Mesenteric fat pad (tissue), 1 donor: Measurements from ENCODE around the gene NOL4L. TPM values are rescaled to one million over a fixed set of nuclear protein-coding genes. Genes with fewer than 3 reads are reported as not detected.

Source experiments
- DNase-seq: peaks from one replicate; pipeline ENCODE4 v3.0.0-alpha.2; 2020; ENCODE audit warnings: low spot score
- total RNA-seq: library from RNA; stranded (reverse); fragmentation: NEBNext Ultra II Directional; extraction: Animal tissue kit (Norgen Biotek cat#: 25700); gene quantifications from one replicate; pipeline ENCODE4 v1.2.1, GENCODE V29; 2021
- donor health status: DM: yes; HTN: yes; CAD: no.

NOL4L gene
- total RNA-seq, 1 donor from 2014 or later, result 21.5 TPM

GRCh38 chr20:32577023-32577422, 8.1 kb downstream of the NOL4L start:
- DNase-seq, result no peak

GRCh38 chr20:32576560-32576959, 8.6 kb downstream of the NOL4L start:
- no peak for DNase-seq

DNA sequence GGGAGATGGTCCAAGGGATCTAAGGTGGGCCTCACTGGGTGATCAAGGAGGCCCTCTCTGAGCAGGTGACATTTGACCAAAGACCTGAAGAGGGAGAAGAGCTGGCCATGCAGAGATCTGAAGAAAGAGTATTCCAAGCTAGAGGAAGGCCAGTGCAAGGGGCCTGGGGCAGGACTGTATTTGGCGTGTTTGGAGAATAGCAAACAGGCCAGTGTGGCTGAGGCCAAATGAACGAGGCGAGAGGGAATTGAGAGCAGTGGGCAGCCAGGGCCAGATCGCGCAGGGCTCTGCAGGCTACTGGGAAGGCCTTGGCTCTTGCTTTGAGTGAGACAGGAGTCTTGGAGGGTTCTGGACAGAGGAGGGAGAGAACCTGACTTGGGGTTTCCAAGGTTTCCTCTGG, 9.3 kb downstream of the NOL4L start:
- no peak for DNase-seq

- DNase-seq, result no peak
These were observed 9.9 kb downstream of the NOL4L start for GRCh38 chr20:32575227-32575581.

GRCh38 chr20:32574296-32575226, 10.6 kb downstream of the NOL4L start:
- no peak for DNase-seq

- DNase-seq, result no peak
These were observed 11.8 kb downstream of the NOL4L start for GRCh38 chr20:32573167-32573851.

DNA sequence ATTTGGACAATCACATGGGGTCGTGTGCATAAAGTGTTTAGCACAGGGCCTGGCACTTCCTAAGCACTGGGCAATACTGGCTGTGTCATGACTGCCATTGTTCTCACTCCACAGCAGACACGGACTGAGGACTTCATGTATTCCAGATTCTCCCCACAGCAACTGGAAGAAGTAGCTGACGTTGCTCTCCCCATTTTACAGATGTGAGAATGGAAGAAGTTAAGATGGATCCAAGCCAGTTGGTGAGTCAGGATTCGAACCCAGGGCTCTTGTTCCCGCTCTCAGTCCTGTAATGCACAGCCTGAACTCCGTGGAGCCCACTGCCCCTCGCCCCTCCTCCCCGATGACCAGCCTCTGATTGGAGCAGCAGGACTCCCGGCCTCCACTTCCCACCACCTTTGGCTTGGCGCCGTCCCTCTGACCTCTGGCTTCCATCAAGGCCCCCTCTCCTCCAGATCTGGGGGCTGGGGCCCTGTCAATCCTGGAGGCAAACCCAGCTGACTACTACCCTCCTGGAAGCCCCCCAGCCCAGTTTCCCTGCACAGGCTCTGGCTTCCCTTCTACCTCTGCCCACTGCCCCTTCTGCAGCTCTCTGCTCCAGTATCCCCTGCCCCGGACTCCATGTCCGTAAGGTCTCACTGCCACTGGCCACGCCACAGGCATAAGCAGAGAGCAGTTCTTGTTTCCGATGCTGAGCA, 12.7 kb downstream of the NOL4L start:
- DNase-seq, result no peak

- DNase-seq, result no peak
These were observed 13.6 kb downstream of the NOL4L start for GRCh38 chr20:32571566-32571965.

DNA sequence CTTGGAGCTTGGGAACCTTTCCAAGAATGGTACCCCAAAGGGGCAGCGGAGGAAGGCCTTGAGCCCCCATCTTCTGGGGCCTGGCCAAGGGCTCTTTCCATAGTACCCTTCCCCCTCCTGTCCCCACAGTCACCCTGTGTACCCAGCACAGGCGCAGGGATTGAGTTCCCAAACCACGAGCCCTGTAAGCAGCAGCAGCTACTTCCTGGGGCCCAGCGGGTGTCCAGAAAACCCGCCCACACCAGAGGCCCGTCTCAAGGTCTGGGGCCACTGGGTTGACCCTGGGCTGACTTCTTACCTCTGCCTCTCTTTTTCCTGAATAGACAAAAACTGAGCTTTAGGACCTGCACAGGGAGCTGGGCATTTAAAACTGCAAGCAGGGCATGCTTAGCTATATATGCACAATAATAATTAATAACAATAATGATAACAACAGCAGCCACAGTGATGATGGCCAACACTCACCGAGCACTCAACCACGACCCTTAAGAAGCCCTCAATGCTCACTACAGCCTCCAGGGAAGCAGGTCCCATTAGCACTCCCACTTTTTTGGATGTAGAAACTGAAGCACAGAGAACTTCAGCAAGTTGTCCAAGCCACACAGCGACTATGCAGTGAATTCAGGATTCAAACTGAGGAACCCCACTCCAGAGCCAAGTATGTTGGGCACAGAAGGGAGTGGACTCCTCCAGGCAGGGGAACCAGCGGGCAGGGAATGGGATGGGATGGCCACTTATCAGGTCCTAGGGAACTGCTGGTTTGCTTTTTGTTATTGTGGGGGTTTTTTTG, 14.5 kb downstream of the NOL4L start:
- no peak for DNase-seq

DNA sequence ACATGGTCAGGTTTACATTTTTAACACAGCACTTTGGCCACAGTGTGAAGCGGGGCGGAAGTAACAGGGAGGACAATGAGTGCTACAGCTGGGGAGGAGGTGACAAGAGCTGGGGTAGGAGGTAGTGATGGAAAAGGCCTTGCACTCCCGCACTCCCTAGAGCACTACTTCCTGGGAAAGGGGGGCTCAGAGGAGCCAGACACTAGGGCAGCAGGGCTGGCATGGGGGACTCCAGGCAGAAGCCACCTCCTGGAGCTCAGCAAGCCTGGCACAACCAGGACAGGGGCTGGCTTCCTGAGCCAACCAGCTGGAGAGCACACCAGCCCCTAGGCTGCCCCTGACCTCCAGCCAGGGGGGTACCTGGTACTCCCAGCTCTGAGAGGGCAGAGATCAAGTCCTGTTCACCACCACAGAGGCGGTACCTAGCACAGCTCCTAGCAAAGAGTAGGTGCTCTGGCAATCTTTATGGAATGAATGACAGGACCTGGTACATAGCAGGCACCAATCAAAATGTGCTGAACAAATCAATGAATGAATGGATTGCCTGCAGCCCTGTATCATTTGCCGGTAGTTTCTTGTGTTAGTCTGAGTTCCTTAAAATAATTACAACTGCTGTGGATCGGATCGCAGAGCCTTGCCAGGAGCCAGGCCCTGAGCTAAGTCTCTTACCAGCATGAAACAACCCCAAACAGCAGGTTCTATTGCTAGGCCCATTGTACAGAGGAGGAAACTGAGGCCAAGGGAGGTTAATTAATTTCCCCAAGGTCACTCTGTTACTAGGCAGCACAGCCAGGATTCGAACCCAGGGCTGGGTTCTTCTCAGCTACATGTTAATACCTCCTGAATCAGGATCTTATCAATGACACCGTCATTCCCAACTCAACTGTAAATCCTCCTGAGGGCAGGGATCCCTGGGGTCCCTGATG, 15.5 kb downstream of the NOL4L start:
- no peak for DNase-seq

DNA sequence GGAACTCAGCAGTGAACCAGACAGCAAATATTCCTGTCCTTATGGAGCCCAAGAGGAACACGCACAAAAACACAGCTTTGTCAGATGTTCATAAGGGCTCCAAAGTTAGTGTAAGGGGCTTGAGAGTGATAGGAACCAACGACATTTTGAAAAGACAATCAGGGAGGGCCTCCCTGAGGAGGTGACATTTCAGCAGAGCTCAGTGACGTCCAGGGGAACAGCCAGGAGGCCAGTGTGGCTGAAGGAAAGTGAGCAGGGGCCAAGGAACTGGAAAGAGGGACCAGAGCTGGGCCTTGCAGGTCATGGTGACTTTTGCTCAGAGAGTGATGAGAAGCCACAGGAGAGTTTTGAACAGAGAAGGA, 16.1 kb downstream of the NOL4L start:
- no peak for DNase-seq

- DNase-seq, result no peak
These were observed 17.6 kb downstream of the NOL4L start for GRCh38 chr20:32567384-32568178.

DNA sequence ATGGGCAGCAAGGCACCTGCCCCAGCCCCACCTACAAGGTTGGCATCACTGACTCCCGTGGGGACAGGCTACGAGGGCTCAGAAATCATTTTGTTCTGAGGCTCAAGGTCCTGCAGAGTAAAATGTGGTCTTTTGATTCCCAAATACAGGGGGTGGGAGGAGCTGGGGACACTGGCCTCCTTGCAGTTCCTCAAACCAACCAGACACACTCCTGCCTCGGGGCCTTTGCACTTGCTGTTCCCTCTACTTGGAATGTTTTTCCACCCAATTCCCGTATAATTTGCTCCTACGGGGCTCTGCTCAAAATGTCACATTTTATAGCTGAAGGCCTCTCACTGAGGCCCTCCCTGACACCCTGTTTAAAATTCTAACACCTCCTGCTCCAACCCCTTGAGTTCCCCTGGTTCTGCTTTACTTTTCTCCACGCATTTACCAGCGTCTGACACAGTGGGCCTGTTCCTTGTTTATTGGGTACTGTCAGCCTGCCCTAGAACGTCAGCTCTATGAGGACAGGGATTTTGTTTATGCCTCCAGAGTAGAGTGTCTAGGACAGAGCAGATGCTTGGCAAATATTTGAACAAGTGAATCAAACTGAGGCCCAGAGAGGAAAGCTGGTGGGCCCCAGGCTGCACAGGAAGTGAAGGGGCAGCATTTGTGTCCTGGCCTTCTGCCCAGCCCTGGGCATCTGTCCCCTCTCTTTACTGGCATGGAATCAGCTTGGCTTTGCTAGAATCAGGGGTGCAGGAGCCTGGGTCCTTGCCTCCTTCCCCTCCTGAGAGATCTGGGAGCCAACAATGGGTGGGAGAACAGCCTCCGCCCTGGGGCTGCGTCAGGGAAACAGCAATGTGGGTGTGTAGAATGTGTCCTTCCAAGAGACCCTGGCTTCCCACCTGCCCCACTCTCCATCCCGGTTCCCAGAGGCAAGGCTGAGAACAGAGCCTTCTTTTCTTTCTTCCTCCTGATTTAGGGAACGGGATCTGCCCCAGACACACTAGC, 18.5 kb downstream of the NOL4L start:
- DNase-seq, result no peak

GRCh38 chr20:32565735-32566032, 19.4 kb downstream of the NOL4L start:
- DNase-seq, result no peak

DNA sequence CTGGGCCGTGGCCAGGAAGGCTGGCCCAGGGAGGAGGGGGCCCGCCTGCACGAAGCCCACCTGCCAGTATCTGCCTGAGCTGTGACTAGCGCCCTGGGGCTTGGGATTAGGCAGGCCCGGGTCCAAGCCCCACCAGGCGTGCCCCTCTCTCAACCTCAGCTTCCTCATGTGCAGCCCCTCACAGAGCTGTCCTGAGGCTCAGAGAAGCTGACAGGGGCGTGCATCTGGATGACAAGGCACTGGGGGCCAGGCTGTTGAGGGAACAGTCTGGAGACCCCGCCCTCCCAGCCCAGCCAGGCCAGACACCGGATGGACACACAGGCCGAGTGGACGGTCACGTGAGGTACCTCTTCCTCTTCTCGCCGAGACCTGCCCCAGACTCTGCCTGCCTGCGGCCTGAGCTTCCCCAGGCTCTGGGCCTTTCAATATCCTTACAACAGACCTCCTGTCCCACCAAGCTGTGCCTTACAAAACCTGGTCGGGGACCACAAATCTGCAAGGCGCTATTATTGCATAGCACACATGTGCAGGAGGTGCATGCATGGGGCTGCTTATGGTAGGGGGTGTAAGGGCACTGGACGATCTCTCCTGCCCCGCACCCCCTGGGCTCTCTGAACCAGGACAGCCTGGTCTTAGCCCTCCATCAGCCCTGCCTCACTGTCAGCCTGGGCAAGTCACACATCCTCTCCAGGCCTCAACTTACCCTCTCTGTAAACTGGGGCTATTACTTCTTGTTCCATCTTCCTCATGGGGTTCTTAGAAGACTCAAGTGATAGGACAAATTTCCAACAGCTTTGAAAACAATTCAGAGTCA, 20.0 kb downstream of the NOL4L start:
- DNase-seq, result no peak

DNA sequence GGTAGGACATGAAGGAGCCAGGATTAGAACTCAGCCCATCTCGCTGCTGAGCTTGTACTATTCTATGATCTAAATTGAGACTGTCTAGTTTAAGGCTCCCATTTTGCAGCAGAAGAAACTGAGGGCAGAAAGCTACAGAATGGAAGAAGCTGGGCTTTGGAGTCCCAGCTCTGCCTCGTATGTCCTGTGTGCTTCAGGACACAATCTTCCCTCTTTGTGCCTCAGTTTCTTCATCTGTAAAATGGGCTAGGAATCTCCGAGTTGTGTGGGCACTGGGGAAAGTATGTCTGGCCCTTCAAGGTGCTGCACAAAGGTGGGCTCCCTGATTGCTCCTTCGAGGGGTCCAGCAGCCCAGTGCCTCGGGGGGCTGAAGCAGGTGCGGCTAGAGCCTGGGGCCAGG, 20.7 kb downstream of the NOL4L start:
- no peak for DNase-seq
